ENCODE measurements around the gene DNAJC9.
A peak's percentile ranks its signal among the peaks of the same experiment; 100 is the strongest.

DNA sequence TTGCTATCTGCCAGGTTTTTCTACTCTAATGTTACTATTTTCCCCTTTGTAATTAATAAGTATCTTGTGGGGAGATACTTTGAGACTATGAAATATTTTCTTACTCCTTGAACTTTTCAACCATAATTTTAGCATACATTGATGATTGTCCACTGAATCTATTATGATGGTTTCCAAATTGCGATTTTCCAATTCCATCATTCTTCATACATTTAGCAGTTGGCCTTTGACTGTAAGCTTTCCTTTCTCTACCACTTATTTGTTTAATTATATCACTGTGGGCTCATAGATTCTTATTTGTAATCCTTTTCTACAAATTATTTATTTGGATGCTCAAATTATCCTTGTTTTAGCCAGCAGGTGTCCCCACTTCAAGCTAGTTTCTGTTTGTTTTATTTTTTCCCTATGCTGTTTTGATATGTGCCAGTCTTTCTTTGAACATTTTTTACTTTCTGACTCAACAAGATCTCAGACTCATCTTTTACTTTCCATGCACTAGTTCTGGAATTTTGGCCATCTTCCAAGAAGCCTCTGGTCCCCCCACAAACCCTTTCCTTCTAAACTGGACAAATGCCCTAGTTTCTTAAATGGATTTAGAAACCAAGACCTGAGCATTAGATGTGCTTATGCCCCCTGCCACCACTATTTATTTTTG is 16.8 kb upstream of the DNAJC9 start:
- no peak for TF ChIP-seq BHLHE40 (IDR thresholded peaks at IDR 0.05; ENCODE audit: low read depth, low read length)
- no peak for TF ChIP-seq POLR2A (IDR thresholded peaks at IDR 0.05; ENCODE audit: low read depth, low read length)
- TF ChIP-seq, protein P1, sequence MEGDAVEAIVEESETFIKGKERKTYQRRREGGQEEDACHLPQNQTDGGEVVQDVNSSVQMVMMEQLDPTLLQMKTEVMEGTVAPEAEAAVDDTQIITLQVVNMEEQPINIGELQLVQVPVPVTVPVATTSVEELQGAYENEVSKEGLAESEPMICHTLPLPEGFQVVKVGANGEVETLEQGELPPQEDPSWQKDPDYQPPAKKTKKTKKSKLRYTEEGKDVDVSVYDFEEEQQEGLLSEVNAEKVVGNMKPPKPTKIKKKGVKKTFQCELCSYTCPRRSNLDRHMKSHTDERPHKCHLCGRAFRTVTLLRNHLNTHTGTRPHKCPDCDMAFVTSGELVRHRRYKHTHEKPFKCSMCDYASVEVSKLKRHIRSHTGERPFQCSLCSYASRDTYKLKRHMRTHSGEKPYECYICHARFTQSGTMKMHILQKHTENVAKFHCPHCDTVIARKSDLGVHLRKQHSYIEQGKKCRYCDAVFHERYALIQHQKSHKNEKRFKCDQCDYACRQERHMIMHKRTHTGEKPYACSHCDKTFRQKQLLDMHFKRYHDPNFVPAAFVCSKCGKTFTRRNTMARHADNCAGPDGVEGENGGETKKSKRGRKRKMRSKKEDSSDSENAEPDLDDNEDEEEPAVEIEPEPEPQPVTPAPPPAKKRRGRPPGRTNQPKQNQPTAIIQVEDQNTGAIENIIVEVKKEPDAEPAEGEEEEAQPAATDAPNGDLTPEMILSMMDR (conservative IDR thresholded peaks at IDR 0.05; ENCODE audit: low read depth, low read length), result peak; percentile 59
- peak; percentile 55 for TF ChIP-seq SMC3 (IDR thresholded peaks at IDR 0.05; ENCODE audit: low read depth, low read length)
- TF ChIP-seq, protein P2, sequence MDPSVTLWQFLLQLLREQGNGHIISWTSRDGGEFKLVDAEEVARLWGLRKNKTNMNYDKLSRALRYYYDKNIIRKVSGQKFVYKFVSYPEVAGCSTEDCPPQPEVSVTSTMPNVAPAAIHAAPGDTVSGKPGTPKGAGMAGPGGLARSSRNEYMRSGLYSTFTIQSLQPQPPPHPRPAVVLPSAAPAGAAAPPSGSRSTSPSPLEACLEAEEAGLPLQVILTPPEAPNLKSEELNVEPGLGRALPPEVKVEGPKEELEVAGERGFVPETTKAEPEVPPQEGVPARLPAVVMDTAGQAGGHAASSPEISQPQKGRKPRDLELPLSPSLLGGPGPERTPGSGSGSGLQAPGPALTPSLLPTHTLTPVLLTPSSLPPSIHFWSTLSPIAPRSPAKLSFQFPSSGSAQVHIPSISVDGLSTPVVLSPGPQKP (IDR thresholded peaks at IDR 0.05; ENCODE audit: borderline replicate concordance, low read depth, low read length), result no peak
- TF ChIP-seq FOS (IDR thresholded peaks at IDR 0.05; ENCODE audit: low read depth, low read length), result no peak
- no peak for TF ChIP-seq MAFK (IDR thresholded peaks at IDR 0.05; ENCODE audit: low read depth, low read length)
- TF ChIP-seq MAZ (IDR thresholded peaks at IDR 0.05; ENCODE audit: borderline replicate concordance, low read depth, low read length), result no peak
